ENCODE data around the gene ERBB4. TPM values are rescaled to one million over a fixed set of nuclear protein-coding genes. Genes with fewer than 3 reads are reported as not detected.

ERBB4 gene
- total RNA-seq, 1 experiment from 2014 or later, result 0.15 TPM

GRCh38 chr2:212024040-212024439, 514.6 kb downstream of the ERBB4 start:
- BruUV-seq (replicated peaks), result no TSS peak
- intact Hi-C loops (cut with micrococcal nuclease; ENCODE audit: unreplicated experiment), result no loop called here
- DNase-seq (ENCODE audit: low read depth, low spot score) (no peak), ATAC-seq (no peak)
- CTCF ChIA-PET, result no interaction called here
- no peaks in the 10 kb centered on the region for H3K27me3 ChIP-seq (ENCODE audit: control insufficient read depth, insufficient read depth, low read length)
- no peak overlapping the region for H3K4me3 ChIP-seq (ENCODE audit: low read depth in 2 of 2, low read length in 2 of 2)
- no peaks in the 10 kb centered on the region for H3K4me1 ChIP-seq (ENCODE audit: control insufficient read depth, insufficient read depth, low read length)
- H3K9me3 ChIP-seq (ENCODE audit: control insufficient read depth, insufficient read depth, low read depth, low read length), result no peaks in the 10 kb centered on the region
- H3K36me3 ChIP-seq (ENCODE audit: control insufficient read depth, insufficient read depth, low read length), result no peaks in the 10 kb centered on the region
- POLR2A ChIA-PET, result no interaction called here
- in situ Hi-C loops (cut with HindIII; ENCODE audit: low pct_unique_long_range_greater_than_20kb, low sequenced_read_pairs), result no loop called here
- TF ChIP-seq SIN3A (IDR thresholded peaks at IDR 0.05; ENCODE audit: borderline replicate concordance, insufficient read depth, low read depth, low read length) (no peak), TCF7L2 (IDR thresholded peaks at IDR 0.05; ENCODE audit: low read depth, low read length) (no peak), POLR2AphosphoS5 (IDR thresholded peaks at IDR 0.05; ENCODE audit: low read depth, low read length) (no peak)
- TF ChIP-seq, protein P1, sequence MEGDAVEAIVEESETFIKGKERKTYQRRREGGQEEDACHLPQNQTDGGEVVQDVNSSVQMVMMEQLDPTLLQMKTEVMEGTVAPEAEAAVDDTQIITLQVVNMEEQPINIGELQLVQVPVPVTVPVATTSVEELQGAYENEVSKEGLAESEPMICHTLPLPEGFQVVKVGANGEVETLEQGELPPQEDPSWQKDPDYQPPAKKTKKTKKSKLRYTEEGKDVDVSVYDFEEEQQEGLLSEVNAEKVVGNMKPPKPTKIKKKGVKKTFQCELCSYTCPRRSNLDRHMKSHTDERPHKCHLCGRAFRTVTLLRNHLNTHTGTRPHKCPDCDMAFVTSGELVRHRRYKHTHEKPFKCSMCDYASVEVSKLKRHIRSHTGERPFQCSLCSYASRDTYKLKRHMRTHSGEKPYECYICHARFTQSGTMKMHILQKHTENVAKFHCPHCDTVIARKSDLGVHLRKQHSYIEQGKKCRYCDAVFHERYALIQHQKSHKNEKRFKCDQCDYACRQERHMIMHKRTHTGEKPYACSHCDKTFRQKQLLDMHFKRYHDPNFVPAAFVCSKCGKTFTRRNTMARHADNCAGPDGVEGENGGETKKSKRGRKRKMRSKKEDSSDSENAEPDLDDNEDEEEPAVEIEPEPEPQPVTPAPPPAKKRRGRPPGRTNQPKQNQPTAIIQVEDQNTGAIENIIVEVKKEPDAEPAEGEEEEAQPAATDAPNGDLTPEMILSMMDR (IDR thresholded peaks at IDR 0.05), result no peak
- TF ChIP-seq, protein P2, sequence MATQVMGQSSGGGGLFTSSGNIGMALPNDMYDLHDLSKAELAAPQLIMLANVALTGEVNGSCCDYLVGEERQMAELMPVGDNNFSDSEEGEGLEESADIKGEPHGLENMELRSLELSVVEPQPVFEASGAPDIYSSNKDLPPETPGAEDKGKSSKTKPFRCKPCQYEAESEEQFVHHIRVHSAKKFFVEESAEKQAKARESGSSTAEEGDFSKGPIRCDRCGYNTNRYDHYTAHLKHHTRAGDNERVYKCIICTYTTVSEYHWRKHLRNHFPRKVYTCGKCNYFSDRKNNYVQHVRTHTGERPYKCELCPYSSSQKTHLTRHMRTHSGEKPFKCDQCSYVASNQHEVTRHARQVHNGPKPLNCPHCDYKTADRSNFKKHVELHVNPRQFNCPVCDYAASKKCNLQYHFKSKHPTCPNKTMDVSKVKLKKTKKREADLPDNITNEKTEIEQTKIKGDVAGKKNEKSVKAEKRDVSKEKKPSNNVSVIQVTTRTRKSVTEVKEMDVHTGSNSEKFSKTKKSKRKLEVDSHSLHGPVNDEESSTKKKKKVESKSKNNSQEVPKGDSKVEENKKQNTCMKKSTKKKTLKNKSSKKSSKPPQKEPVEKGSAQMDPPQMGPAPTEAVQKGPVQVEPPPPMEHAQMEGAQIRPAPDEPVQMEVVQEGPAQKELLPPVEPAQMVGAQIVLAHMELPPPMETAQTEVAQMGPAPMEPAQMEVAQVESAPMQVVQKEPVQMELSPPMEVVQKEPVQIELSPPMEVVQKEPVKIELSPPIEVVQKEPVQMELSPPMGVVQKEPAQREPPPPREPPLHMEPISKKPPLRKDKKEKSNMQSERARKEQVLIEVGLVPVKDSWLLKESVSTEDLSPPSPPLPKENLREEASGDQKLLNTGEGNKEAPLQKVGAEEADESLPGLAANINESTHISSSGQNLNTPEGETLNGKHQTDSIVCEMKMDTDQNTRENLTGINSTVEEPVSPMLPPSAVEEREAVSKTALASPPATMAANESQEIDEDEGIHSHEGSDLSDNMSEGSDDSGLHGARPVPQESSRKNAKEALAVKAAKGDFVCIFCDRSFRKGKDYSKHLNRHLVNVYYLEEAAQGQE (IDR thresholded peaks at IDR 0.05; ENCODE audit: insufficient read depth in 1 of 2, low read depth in 2 of 2, low read length in 1 of 2), result no peak
- no peak overlapping the region for H3K27ac ChIP-seq (ENCODE audit: low read length)

GRCh38 chr2:212022966-212023365, 515.6 kb downstream of the ERBB4 start:
- Histone ChIP-seq H3K4me1 (ENCODE audit: control insufficient read depth, insufficient read depth, low read length) (no peaks in the 10 kb centered on the region), H3K27me3 (ENCODE audit: control insufficient read depth, insufficient read depth, low read length) (no peaks in the 10 kb centered on the region), H3K9me3 (ENCODE audit: control insufficient read depth, insufficient read depth, low read depth, low read length) (no peaks in the 10 kb centered on the region), H3K4me3 (ENCODE audit: low read depth in 2 of 2, low read length in 2 of 2) (no peak overlapping the region), H3K27ac (ENCODE audit: low read length) (no peak overlapping the region), H3K36me3 (ENCODE audit: control insufficient read depth, insufficient read depth, low read length) (no peaks in the 10 kb centered on the region)
- POLR2A ChIA-PET, result no interaction called here
- ATAC-seq, result no peak
- TF ChIP-seq POLR2AphosphoS5 (IDR thresholded peaks at IDR 0.05; ENCODE audit: low read depth, low read length), result no peak
- no peak for TF ChIP-seq SIN3A (IDR thresholded peaks at IDR 0.05; ENCODE audit: borderline replicate concordance, insufficient read depth, low read depth, low read length)
- TF ChIP-seq, protein P2 (IDR thresholded peaks at IDR 0.05; ENCODE audit: insufficient read depth in 1 of 2, low read depth in 2 of 2, low read length in 1 of 2), result no peak
- no peak for TF ChIP-seq TCF7L2 (IDR thresholded peaks at IDR 0.05; ENCODE audit: low read depth, low read length)
- TF ChIP-seq, protein P1 (IDR thresholded peaks at IDR 0.05), result no peak
- BruUV-seq (replicated peaks), result no TSS peak
- DNase-seq (ENCODE audit: low read depth, low spot score), result no peak
- intact Hi-C loops (cut with micrococcal nuclease; ENCODE audit: unreplicated experiment), result no loop called here
- CTCF ChIA-PET, result no interaction called here
- in situ Hi-C loops (cut with HindIII; ENCODE audit: low pct_unique_long_range_greater_than_20kb, low sequenced_read_pairs), result no loop called here
